Gastroesophageal sphincter (tissue), 3 donors: ENCODE measurements around the gene USP32.

Experiments
- EP300 ChIP-seq: sonication (generic); formaldehyde crosslinking; IDR thresholded peaks from one replicate; pipeline ENCODE4 v1.6.1; 2017; ENCODE audit warnings: antibody characterized with exemption, mild to moderate bottlenecking
- TF ChIP-seq, protein P1 (sequence below), 4 experiments: fragments of 200-600 bp in 2 of 4; fragments of 450-650 bp in 2 of 4; sonication (generic) in 1 of 4; IDR thresholded peaks; one replicate each; pipeline ENCODE4 v1.5.1; 2017 to 2019; ENCODE audit warnings: antibody characterized with exemption in 4 of 4, mild to moderate bottlenecking in 2 of 4, moderate library complexity in 2 of 4

DNA sequence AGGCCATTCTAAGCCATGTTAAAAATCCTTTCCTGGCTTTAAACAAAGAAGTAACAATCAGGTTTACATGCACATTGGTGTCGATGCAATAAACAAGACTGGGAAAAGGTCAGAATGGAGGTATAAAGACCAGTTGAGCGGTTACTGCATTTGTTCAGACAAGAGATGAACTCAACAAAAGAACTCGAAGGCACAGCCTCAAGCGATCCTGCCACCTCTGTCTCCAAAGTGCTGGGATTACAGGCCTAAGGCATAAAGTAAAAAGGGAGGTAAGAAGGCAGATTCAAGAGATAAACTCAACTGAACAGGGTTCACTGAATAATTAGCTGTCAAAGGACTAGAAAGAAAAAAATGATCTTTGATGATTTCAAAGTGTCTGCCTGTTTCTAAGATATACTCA lies 39.4 kb downstream of the USP32 start:
- TF ChIP-seq, protein P1, sequence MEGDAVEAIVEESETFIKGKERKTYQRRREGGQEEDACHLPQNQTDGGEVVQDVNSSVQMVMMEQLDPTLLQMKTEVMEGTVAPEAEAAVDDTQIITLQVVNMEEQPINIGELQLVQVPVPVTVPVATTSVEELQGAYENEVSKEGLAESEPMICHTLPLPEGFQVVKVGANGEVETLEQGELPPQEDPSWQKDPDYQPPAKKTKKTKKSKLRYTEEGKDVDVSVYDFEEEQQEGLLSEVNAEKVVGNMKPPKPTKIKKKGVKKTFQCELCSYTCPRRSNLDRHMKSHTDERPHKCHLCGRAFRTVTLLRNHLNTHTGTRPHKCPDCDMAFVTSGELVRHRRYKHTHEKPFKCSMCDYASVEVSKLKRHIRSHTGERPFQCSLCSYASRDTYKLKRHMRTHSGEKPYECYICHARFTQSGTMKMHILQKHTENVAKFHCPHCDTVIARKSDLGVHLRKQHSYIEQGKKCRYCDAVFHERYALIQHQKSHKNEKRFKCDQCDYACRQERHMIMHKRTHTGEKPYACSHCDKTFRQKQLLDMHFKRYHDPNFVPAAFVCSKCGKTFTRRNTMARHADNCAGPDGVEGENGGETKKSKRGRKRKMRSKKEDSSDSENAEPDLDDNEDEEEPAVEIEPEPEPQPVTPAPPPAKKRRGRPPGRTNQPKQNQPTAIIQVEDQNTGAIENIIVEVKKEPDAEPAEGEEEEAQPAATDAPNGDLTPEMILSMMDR (IDR thresholded peaks at IDR 0.05), result no peak
- no peak for TF ChIP-seq EP300
